ENCODE results near the gene PTPN23. TPM values are rescaled to one million over a fixed set of nuclear protein-coding genes. Genes with fewer than 3 reads are reported as not detected.

The PTPN23 gene
- total and polyA plus RNA-seq, 10 donors, result 5.0 to 195 (median 39.9) TPM

DNA sequence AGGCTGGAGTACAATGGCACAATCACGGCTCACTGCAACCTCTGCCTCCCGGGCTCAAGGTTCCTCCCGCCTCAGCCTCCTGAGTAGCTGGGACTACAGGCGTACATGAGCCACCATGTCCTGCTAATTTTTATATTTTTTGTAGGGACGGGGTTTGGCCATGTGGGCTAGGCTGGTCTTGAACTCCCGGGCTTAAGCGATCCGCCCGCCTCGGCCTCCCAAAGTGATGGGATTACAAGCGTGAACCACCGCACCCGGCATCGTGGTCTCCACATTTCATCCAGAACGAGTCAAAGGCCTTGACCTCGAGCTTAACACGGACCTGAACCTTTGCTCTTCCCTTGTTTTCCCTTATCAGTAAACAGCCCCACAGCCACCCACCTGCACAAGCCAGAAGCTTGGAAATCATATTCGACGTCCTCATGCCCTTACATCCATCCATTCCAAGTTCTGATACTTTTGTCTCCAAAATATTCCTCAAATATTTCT is 1.4 kb upstream of the PTPN23 start:
- Histone ChIP-seq H3K4me3 (peak overlapping the region in 6 of 8 donors; percentile 83 to 100 (median 96)), H3K27me3 (replicated peaks in 1 of 7) (no peaks in the 10 kb centered on the region), H3K36me3 (peaks cover 0 to 12% (median 0%) of the 10 kb centered on the region in 6 donors), H3K9me3 (no peaks in the 10 kb centered on the region), H3K4me1 (peaks cover 18 to 66% (median 48%) of the 10 kb centered on the region in 6 donors), H3K27ac (peak overlapping the region in 6 of 8 donors; percentile 92 to 98 (median 94))
- TF ChIP-seq POLR2AphosphoS5 (IDR thresholded peaks at IDR 0.05) (no peak), POLR2A (IDR thresholded peaks at IDR 0.05) (no peak)
- TF ChIP-seq, protein P1, sequence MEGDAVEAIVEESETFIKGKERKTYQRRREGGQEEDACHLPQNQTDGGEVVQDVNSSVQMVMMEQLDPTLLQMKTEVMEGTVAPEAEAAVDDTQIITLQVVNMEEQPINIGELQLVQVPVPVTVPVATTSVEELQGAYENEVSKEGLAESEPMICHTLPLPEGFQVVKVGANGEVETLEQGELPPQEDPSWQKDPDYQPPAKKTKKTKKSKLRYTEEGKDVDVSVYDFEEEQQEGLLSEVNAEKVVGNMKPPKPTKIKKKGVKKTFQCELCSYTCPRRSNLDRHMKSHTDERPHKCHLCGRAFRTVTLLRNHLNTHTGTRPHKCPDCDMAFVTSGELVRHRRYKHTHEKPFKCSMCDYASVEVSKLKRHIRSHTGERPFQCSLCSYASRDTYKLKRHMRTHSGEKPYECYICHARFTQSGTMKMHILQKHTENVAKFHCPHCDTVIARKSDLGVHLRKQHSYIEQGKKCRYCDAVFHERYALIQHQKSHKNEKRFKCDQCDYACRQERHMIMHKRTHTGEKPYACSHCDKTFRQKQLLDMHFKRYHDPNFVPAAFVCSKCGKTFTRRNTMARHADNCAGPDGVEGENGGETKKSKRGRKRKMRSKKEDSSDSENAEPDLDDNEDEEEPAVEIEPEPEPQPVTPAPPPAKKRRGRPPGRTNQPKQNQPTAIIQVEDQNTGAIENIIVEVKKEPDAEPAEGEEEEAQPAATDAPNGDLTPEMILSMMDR (IDR thresholded peaks at IDR 0.05 in 8 of 11, conservative IDR thresholded peaks at IDR 0.05 in 3 of 11), result no peak
- intact Hi-C loops (cut with DNase I; ENCODE audit: low total_unique reads), result no loop called here
- DNase-seq, result peak; percentile 80
- 85 to 93% (median 89%) methylated on average over 19 of the region's 19 CpGs for whole genome bisulfite sequencing, 5 donors

DNA sequence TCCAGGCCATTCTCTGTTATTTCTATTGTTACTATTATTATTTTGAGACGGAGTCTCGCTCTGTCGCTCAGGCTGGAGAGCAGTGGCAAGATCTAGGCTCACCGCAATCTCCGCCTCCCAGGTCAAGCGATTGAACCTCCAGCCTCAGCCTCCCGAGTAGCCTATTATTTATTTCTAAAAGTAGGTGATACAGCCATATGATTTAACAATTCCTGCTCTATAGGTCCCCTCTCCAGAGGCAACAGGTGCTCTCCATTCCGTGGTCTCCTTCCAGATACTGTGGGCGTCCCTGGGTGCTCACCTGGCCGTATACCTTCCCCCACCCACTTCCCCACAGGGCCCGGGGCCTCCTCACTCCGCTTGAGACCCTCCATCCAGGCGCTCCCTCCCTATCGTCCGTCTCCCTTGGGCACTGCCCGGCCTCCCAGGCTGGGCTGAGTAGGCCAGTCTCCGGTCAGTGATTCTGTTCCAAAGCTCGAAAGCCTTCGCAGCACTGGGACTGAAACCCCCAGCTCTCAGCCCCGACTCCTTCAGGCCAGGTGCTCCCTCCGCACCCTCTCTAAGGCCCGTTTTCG is 708 bp upstream of the PTPN23 start:
- intact Hi-C loops (cut with DNase I; ENCODE audit: low total_unique reads), result no loop called here

GRCh38 chr3:47381317-47382157 is 716 bp downstream of the PTPN23 start:
- H3K27me3 ChIP-seq (replicated peaks in 1 of 7), result no peaks in the 10 kb centered on the region
- peak in 1 of 3 donors; percentile 50 for TF ChIP-seq POLR2AphosphoS5 (IDR thresholded peaks at IDR 0.05)
- TF ChIP-seq, protein P1 (IDR thresholded peaks at IDR 0.05 in 8 of 11, conservative IDR thresholded peaks at IDR 0.05 in 3 of 11), result no peak
- peaks cover 18 to 85% (median 61%) of the 10 kb centered on the region in 6 donors for H3K4me1 ChIP-seq
- H3K9me3 ChIP-seq, result no peaks in the 10 kb centered on the region
- peak overlapping the region; percentile 71 to 100 (median 92) for H3K4me3 ChIP-seq
- peaks cover 0 to 33% (median 0%) of the 10 kb centered on the region in 6 donors for H3K36me3 ChIP-seq
- intact Hi-C loops (cut with DNase I; ENCODE audit: low total_unique reads), result no loop called here
- peak overlapping the region; percentile 81 to 98 (median 94) for H3K27ac ChIP-seq
- 7 to 11% (median 8%) methylated on average over 41 to 44 of the region's 44 CpGs for WGBS, 5 donors
- DNase-seq, result peak; percentile 94

More for the DNA sequence above, 708 bp upstream of the PTPN23 start:
- H3K4me3 ChIP-seq, result peak overlapping the region; percentile 71 to 100 (median 92)
- peaks cover 0 to 19% (median 0%) of the 10 kb centered on the region in 6 donors for H3K36me3 ChIP-seq
- no peak for TF ChIP-seq POLR2A (IDR thresholded peaks at IDR 0.05)
- TF ChIP-seq POLR2AphosphoS5 (IDR thresholded peaks at IDR 0.05), result no peak
- TF ChIP-seq, protein P1 (IDR thresholded peaks at IDR 0.05 in 8 of 11, conservative IDR thresholded peaks at IDR 0.05 in 3 of 11), result no peak
- DNase-seq, result no peak
- H3K4me1 ChIP-seq, result peaks cover 18 to 72% (median 51%) of the 10 kb centered on the region in 6 donors
- WGBS, 5 donors, result 8 to 18% (median 14%) methylated on average over 23 of the region's 23 CpGs
- peak overlapping the region; percentile 81 to 98 (median 94) for H3K27ac ChIP-seq
- H3K27me3 ChIP-seq (replicated peaks in 1 of 7), result no peaks in the 10 kb centered on the region
- H3K9me3 ChIP-seq, result no peaks in the 10 kb centered on the region

- H3K27ac ChIP-seq, result no peak overlapping the region
- H3K9me3 ChIP-seq, result no peaks in the 10 kb centered on the region
- H3K4me1 ChIP-seq, result peaks cover 10 to 84% (median 44%) of the 10 kb centered on the region in 6 donors
- peaks cover 0 to 59% (median 4%) of the 10 kb centered on the region in 6 donors for H3K36me3 ChIP-seq
- 87 to 96% (median 90%) methylated on average over 4 of the region's 4 CpGs for WGBS, 5 donors
- intact Hi-C loops (cut with DNase I; ENCODE audit: low total_unique reads), result no loop called here
- no peaks in the 10 kb centered on the region for H3K27me3 ChIP-seq (replicated peaks in 1 of 7)
- H3K4me3 ChIP-seq, result no peak overlapping the region
- no peak for DNase-seq
- TF ChIP-seq POLR2AphosphoS5 (IDR thresholded peaks at IDR 0.05) (no peak), POLR2A (IDR thresholded peaks at IDR 0.05) (no peak)
- TF ChIP-seq, protein P1 (IDR thresholded peaks at IDR 0.05 in 8 of 11, conservative IDR thresholded peaks at IDR 0.05 in 3 of 11), result no peak
Measured at GRCh38 chr3:47384425-47384824, 3.6 kb downstream of the PTPN23 start.

Data from spleen (tissue), 11 donors.